Kasumi-1 (cell line): ENCODE results near the gene PCDHGB3.
"Not testable (repeated sequence)": the region's sequence is repeated elsewhere in the genome, so short reads cannot be mapped to it uniquely, and the experiment has no call there.

ENCODE experiments used
- DNase-seq, 2 experiments: peaks; one replicate each; lab custom pipeline; 2025; lab: John Stamatoyannopoulos, UW

The PCDHGB3 gene

DNA sequence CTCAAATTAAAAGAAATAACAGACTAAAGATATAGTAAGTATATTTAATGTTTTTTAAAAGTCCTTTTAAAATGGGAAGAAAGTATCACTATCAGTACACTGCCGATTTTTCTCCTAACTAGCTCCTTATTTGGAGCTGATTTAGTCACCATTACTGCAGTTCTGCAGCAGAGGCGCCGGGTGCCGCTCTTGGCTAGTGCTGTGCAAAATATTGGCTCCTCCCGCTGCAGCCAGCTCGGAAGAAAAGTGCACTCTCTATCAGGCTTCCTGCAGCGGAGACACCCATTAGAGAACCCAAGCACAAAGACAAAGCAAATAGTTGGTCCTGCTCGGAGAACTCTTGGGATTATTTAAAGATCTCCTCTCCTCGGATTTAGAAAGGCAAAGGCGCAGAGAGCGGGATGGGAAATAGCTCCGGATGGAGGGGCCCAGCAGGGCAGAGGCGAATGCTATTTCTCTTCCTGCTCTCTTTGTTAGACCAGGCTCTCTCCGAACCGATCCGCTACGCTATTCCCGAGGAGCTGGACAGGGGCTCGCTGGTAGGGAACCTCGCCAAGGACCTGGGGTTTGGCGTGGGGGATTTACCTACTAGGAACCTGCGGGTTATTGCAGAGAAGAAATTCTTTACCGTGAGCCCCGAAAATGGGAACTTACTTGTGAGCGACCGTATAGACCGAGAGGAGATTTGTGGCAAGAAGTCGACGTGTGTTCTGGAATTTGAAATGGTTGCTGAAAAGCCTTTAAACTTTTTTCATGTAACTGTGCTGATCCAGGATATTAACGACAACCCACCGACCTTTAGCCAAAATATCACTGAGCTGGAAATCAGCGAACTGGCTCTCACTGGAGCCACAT lies at the start of gene PCDHGB3:
Gene PCDHGB3, plus strand, starts transcription at position 249 of the 855 bp plus-strand sequence. Its CDS starts 153 bp downstream, at position 402.
- no peak for DNase-seq

DNA sequence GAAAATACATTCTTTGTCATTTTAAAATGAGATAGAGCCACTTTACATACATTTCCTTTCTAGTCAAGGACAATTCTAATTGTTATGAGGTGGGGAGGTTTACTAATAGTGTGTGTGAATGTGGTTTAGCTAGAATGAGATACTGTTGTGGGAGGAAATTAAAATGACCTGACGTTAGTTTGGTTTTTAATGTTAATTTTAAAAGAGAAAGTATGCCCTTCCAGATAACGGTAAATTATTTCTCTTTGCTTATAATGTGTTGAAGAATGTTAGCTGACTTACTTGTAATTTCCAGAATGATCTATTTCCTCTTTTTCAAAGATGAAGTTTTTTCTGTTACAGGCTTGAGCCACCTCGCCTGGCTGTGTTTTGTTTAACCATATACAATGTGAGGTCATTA lies 47.8 kb upstream of the PCDHGB3 start:
- no peak for DNase-seq

DNA sequence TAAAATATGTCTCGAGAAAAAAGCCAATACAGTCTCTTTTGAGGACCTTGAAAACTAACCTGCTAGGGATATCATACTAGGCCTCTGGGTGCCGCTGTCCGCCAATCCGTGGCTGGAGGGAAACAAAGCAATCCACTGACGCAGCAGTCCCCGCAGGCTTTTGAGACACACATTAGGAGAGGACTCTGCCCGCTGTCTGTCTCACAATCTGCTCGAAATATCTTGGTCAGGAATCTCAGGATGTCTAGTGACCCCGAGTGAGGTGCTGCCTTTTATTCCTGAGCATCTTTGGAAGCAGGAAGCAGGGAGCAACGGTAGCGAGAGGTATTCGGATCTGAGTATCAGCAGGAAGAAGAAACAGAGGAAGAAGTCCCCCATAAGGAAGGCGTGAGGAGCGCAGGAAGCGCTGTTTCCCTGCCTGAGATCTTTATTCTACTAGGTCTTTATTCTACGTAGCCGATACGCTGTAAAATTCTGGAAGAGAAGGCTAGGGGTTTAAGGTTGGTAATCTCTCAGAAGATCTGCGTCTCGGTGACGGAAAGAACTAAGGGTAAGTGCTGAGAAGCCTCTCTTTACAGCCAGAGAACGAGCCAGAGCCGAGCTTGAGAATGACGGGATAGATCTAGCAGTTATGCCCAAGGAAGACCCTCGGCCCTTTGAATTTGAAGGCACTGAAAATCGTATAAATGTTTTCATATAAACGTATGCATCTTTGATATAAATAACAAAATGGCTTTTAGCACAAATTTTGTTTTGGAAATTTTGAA lies 43.8 kb upstream of the PCDHGB3 start:
- no peak for DNase-seq

DNA sequence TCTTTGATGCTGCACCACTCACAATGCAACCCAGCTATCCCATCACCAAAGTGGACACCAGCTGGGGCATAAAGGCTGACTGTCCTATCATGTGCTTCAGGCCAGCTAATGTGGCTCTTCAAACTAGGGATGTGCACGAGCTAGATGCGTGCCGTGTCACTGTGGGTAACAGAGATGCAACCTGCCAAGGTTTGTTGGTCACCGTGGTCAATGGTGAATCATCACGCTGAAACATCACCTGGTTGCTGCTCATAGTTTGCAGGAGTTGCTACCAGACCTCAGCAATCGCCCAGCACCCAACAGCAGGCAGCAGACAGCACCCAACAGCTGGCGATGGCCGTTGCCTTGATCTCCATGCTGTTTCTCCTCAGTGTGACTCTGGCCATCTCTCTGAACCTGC lies 41.8 kb upstream of the PCDHGB3 start:
- DNase-seq = no peak

DNA sequence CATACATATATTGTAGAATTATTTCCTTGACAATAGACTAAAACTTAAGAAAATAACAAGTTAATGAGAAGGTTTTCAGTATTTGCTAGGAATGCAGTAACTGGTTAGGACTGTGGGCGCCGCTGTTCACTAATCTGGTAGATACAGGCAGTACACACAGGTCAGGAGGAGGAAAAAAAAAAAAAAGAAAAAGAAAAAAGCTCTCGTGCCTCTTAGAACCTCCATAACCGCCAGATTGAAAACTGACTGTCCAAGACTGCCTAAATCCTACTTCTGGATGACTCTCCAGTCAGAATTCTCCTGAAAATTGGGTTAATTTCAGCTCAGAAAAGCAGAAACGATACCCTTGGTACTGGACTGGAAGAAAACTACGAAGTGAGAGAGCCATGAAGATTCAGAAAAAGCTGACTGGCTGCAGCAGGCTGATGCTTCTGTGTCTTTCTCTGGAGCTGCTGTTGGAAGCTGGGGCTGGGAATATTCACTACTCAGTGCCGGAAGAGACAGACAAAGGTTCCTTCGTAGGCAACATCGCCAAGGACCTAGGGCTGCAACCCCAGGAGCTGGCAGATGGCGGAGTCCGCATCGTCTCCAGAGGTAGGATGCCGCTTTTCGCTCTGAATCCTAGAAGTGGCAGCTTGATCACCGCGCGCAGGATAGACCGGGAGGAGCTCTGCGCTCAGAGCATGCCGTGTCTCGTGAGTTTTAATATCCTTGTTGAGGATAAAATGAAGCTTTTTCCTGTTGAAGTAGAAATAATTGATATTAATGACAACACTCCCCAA lies 39.6 kb upstream of the PCDHGB3 start, which contains the start of gene PCDHGA1:
Gene PCDHGA1, plus strand, starts transcription at position 216 of the 782 bp plus-strand sequence.
- DNase-seq = no peak

DNA sequence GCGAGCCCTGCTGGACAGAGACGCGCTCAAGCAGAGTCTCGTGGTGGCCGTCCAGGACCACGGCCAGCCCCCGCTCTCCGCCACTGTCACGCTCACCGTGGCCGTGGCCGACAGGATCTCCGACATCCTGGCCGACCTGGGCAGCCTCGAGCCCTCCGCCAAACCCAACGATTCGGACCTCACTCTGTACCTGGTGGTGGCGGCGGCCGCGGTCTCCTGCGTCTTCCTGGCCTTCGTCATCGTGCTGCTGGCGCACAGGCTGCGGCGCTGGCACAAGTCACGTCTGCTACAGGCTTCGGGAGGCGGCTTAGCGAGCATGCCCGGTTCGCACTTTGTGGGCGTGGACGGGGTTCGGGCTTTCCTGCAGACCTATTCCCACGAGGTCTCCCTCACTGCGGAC lies 37.5 kb upstream of the PCDHGB3 start:
- DNase-seq = not testable (repeated sequence)

DNA sequence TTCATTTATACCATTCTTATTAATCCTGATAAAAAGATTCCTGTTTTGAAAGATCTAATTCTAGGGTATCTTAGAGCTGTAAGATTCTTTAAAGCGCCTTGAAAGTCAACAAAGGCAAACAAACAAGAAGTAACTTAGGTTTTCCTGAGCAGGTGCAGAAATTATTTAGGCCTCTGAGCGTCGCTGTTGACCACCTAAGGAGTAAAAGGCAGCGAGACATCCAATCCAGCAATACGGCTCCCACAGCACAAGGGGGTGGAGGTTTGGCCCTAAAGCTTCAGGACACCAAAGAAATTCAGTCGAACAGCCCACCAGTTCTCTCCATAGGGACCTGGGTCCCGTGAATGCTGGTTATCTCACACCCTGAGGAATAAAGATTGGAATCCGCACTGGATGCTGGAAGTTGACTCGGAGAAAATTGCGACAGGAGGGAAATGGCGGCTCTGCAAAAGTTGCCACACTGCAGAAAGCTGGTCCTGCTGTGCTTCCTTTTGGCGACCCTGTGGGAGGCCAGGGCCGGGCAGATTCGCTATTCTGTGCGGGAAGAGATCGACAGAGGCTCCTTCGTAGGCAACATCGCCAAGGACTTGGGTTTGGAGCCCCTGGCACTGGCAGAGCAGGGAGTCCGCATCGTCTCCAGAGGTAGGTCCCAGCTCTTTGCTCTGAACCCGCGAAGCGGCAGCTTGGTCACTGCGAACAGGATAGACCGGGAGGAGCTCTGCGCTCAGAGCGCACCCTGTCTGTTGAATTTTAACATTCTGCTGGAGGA lies 31.3 kb upstream of the PCDHGB3 start, which contains the start of gene PCDHGA2:
Gene PCDHGA2, plus strand, starts transcription at position 223 of the 769 bp plus-strand sequence.
- no peak for DNase-seq

DNA sequence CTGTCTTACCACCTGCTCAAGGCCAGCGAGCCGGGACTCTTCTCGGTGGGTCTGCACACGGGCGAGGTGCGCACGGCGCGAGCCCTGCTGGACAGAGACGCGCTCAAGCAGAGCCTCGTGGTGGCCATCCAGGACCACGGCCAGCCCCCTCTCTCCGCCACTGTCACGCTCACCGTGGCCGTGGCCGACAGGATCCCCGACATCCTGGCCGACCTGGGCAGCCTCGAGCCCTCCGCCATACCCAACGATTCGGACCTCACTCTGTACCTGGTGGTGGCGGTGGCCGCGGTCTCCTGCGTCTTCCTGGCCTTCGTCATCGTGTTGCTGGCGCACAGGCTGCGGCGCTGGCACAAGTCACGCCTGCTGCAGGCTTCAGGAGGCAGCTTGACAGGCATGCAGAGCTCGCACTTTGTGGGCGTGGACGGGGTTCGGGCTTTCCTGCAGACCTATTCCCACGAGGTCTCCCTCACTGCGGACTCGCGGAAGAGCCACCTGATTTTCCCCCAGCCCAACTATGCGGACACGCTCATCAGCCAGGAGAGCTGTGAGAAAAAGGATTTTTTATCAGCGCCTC lies 29.2 kb upstream of the PCDHGB3 start:
- not testable (repeated sequence) for DNase-seq

DNA sequence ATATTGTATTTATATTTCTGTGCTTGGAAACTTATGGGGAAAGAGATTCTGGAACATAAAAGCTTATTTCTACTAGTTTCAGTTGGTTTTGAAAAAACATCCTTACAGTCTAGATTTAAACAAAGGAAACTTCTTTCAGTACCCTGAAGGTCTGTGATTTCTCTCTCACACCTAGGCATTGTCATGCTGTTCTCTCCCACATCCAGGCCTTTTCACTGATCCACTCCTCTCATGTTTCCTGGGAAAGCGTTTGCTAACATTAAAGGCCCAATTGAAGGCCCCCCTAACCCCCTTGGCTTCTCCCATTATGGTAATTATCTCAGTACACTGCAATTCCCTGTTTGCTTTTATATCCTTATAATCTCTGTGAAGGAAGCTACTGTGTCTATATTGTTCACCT lies 27.3 kb upstream of the PCDHGB3 start:
- DNase-seq = no peak

DNA sequence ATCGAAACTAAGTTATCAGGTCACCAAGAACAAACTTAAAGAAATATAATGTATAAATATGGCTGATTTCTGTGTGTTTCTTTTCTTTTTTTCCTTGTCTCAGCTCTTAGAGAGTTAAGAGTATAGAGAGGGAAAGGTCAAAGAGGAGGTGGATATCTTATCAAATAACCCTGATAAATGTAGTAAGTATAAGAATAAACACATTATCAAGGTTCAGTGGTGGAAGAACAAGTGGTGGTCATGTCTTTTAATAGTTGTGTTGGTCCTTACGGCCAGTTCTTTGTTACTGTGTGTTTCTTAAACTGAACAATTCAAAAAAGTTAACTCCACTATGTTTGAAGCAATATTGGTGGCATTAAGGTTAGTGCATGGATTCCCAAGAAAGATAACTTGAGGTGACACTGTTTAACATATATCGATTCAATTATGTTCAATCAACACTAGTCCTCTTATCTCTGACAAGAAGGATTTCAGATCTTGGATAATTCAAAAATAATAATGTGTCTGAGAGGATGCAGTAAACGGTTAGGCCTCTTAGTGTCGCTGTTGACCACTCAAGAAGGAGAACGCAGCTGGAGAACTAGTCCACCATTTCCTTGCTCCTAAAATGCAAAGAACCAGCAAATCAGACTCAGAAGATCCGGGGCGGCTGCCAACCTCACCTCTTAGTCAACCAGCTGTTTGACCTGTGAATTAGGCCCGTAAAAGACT lies 26.6 kb upstream of the PCDHGB3 start, which contains the start of gene PCDHGA3:
Gene PCDHGA3, plus strand, starts transcription at position 588 of the 711 bp plus-strand sequence. CDS start 205 bp downstream, outside the sequence.
- no peak for DNase-seq

DNA sequence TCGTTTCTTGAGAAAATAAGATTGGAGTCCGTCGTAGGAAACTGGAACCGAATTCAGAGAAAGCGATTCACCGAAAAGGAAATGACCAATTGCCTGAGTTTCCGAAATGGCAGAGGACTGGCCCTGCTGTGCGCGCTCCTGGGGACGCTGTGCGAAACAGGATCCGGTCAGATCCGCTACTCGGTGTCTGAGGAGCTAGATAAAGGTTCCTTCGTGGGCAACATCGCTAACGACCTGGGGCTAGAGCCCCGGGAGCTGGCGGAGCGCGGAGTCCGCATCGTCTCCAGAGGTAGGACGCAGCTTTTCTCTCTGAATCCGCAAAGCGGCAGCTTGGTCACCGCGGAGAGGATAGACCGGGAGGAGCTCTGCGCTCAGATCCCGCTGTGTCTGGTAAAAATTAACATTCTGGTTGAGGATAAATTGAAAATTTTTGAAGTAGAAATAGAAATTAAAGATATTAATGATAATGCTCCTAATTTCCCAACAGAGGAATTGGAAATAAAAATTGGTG lies 26.0 kb upstream of the PCDHGB3 start:
- no peak for DNase-seq

DNA sequence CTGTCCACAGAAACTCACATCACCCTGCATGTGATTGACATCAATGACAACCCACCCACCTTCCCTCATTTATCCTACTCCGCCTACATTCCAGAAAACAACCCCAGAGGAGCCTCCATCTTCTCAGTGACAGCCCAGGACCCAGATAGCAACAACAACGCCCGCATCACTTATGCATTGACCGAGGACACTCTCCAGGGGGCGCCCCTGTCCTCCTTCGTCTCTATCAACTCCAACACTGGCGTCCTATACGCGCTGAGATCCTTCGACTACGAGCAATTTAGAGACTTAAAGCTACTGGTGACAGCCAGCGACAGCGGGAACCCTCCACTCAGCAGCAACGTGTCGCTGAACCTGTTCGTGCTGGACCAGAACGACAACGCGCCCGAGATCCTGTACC lies 24.7 kb upstream of the PCDHGB3 start:
- DNase-seq = no peak

DNA sequence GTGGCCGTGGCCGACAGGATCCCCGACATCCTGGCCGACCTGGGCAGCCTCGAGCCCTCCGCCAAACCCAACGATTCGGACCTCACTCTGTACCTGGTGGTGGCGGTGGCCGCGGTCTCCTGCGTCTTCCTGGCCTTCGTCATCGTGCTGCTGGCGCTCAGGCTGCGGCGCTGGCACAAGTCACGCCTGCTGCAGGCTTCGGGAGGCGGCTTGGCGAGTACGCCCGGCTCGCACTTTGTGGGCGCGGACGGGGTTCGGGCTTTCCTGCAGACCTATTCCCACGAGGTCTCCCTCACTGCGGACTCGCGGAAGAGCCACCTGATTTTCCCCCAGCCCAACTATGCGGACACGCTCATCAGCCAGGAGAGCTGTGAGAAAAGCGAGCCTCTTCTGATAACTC lies 24.0 kb upstream of the PCDHGB3 start:
- DNase-seq = not testable (repeated sequence)

DNA sequence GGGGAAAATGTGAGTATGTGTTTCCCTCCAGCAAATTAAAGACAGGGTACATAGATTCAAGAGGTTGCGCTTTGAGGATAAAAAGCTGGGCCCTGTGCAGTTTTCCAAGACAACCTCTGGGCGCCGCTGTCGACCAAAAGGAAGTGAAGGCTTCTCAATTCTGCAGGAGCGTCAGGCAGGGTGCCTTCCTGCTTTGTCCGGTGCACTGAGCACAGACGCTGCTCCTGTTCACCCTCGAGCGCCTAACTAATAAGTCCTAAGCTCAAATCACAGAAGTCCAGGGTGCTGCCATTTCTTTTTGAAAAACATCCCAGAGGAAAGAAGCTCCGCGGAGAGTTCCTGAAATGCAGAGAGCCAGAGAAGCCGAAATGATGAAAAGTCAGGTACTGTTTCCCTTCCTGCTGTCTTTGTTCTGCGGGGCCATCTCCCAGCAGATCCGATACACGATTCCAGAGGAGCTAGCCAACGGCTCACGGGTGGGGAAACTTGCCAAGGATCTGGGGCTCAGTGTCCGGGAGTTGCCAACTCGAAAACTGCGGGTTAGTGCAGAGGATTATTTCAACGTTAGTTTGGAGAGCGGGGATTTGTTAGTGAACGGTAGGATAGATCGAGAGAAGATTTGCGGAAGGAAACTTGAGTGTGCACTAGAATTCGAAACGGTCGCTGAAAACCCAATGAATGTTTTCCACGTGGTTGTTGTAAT lies 20.0 kb upstream of the PCDHGB3 start, which contains the start of gene PCDHGB1:
Gene PCDHGB1, plus strand, starts transcription at position 183 of the 703 bp plus-strand sequence. Its CDS starts 162 bp downstream, at position 345.
- no peak for DNase-seq

DNA sequence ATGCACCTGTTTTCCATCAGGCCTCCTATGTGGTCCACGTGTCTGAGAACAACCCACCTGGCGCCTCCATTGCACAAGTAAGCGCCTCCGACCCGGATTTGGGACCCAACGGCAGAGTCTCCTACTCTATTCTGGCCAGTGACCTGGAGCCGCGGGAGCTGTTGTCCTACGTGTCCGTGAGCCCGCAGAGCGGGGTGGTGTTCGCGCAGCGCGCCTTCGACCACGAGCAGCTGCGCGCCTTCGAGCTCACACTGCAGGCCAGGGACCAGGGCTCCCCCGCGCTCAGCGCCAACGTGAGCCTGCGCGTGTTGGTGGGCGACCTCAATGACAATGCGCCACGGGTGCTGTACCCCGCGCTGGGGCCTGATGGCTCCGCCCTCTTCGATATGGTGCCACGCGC lies 18.5 kb upstream of the PCDHGB3 start:
- no peak for DNase-seq

DNA sequence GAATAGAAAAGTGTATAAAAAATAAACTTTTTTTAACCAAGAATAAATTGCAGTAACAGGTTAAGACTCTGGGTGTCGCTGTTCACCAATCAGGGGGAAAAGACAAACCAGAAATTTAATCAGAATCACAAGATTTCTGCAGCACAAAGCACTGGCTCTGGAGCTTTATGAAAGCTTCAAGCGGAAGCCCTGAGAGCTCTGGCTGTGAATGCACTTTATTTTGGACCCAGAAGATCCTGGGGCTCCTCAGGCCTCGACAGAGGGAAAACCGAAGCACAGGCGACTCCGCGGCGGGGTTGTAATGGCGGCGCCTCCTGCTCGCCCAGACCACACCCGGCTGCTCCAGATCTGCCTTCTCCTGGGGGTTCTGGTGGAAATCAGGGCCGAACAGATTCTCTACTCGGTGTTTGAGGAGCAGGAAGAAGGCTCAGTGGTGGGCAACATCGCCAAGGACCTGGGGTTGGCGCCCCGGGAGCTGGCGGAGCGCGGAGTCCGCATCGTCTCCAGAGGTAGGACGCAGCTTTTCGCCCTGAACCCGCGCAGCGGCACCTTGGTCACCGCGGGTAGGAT lies 15.1 kb upstream of the PCDHGB3 start, which contains the start of gene PCDHGA4:
Gene PCDHGA4, plus strand, starts transcription at position 122 of the 570 bp plus-strand sequence. Its CDS starts 87 bp downstream, at position 209.
- DNase-seq = no peak

DNA sequence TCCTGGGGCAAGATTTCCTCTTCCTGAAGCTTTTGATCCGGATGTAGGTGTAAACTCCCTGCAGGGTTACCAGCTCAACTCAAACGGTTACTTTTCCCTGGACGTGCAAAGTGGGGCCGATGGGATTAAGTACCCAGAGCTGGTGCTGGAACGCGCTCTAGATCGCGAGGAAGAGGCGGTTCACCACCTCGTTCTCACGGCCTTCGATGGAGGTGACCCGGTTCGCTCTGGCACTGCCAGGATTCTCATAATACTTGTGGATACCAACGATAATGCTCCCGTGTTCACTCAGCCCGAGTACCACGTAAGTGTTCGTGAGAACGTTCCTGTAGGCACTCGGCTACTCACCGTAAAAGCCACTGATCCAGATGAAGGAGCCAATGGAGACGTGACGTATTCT lies 14.4 kb upstream of the PCDHGB3 start:
- no peak for DNase-seq

DNA sequence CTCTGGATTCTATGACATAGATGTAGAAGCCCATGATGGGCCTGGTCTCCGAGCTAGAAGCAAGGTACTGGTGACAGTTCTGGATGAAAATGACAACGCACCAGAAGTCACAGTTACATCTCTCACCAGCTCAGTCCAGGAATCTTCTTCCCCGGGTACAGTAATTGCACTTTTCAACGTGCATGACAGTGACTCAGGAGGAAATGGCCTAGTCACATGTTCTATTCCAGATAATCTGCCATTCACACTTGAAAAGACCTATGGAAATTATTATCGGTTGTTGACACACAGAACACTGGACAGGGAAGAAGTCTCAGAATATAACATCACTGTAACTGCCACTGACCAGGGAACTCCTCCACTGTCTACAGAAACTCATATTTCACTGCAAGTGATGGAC lies 13.9 kb upstream of the PCDHGB3 start:
- no peak for DNase-seq

DNA sequence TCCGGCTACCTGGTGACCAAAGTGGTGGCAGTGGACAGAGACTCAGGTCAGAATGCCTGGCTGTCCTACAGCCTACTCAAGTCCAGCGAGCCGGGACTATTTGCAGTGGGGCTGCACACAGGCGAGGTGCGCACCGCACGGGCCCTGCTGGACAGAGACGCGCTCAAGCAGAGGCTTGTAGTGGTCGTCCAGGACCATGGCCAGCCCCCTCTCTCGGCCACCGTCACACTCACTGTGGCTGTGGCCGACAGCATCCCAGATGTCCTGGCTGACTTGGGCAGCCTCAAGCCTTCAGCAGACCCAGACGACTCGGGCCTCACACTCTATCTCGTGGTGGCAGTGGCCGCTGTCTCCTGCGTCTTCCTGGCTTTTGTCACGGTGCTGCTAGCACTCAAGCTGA lies 13.1 kb upstream of the PCDHGB3 start:
- no peak for DNase-seq
